ENCODE measurements around the gene CNKSR3.

Gene CNKSR3

DNA sequence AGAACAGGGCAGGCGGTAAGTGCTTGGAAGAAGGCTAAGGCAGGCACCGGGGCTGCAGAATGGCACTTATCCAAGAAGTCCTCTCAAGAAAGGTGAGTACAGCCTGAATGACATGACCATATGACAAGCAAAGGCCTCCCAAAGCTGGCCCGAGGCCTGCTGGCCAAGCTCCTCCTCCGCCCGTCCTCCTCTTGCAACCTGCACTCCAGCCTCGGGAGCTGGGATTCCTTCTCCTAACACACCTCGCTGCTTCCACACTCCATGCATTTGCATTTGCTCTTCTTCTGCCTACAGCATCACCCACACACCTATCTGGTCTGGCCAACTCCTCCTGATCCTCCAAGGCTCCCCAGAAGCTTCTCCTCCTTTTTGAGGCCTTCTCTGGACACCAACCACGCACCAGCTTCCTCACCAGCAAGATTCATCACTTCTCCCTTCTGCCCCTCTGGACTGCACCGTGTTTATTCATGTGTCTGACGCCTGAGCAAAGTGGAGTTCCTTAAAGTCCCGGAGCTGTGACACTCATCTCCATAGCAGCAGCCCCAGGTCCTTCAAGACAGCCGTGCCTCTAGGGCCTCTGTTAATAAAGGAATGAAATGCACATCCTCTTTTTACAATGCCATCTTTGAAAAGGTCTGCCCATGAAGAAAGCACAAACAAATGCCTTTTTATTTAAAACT is 32.3 kb downstream of the CNKSR3 start:
- DNase-seq = no peak

DNA sequence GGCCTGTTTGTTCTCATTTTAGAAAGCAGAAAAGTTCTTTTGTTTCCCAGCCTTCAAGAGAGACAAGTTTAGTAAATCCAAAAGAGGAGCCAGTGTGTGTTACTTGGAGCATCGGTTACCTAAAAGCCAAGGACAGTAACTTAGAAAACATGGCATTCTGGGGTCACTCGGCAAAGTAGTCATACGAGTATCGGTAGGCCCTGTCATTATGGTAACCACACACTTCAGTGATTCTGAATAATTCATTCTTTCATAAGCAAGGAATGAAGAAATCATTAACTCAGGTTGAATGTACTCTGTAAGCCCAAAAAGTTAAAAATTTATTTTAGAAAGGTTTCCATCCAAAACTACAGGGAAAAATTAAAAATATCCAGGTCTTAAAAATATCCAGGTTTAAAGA is 34.0 kb downstream of the CNKSR3 start:
- DNase-seq = no peak

DNA sequence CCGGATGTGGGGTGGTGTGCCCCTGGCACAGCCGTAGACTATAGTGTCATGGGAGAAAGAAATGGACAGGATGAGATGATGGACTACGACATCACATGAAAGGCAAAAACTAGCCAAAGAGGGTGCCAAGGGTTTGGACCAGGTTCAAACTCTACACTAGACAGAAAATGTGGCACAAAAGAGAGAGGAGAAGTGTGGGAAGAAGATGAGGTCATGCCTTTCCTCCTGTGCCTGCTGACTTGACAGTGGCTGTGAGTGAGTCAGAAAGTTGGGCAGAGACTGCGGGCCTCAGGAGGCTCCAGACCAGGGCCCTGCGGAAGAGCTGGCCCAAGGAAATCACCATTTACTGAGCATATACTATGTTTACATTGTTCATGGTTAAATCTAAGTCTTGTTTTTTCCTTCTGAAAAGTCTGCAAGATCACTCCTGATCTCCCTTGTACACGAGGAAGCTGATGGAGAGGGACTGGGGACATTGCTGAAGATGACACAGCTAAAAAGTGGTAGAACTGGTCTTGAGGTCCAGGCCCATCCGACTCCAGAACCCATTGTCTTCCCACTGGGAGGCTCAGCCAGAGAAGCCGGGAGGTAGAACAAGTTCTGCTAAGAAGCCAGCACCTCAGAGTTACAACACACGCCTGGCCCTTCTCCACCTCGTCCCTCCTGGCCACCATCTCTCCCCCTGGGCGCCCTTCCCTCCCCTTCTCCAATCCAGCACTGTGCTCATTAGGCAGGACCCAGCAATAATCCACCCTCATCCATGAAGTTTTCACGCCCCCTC is 35.6 kb downstream of the CNKSR3 start:
- no peak for DNase-seq

DNA sequence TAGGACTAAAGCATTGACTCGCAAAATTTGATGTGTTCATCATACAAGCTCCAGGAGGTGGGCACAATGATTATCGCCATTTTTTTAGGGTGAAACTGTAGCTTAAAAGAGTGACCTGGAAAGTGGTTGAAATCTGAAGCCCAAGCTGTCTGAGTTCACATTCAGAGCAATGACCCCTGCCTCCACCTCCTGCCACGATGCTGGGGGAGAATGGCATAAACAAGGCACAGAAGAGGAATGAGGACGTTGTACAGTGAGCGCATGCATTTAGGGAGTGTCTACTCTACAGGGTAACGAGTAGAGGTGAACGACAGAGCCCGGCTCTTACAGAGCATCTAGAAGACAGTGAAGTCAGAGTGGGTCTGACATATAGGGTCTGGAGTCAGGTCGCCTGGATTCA is 37.2 kb downstream of the CNKSR3 start:
- no peak for DNase-seq

DNA sequence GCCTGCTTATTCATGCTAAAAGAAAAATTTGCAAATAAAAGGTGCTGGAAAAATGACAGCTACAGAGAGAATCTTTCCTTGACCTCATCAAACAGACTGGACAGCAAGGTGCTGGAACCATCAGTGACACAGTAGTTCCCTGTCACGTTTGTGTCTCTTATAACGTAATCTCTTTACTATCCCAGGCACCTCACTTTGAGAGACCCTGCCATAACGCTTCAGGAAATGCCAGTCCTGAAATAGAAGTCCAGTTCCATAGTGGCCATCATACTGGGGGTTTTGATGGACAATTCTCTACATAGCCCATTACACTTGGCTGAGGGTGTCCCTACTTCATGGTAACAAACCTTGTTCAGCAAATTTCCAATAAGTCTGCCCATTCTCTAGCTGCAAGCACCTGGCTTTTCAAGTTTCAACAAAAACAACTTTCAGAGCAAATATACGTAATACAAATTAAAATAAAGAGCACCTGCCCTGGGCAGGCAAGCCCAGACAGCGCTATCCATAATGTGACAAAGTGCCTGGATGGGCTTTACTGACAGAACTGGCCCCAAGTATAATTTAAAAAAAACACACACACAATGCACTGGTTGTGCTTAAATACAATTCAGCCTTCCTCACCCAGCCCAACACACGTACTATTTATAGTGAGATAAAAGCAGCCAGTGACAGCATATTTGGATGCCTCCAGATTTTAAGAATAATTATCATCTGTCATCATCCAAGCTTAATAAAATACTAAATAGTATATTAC is 38.7 kb downstream of the CNKSR3 start:
- DNase-seq = peak; percentile 96

- DNase-seq = no peak
These were observed 41.1 kb downstream of the CNKSR3 start for GRCh38 chr6:154469306-154469935.

DNA sequence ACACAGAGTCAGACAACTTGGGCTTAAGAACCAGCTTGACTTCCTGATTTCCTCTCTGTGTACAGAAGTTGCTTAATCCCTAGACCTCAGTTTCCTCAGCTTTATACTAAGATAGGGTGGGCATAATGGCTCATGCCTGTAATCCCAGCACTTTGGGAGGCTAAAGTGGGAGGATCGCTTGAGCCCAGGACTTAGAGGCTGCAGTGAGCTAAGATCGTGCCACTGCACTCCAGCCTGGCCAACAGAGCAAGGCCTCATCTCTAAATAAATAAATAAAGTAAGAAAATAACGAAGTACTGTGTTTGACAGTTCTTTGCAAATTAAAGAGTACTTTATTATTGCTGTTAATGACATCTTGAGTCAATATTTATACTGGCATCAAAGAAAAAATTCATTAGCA is 41.7 kb downstream of the CNKSR3 start:
- no peak for DNase-seq

DNA sequence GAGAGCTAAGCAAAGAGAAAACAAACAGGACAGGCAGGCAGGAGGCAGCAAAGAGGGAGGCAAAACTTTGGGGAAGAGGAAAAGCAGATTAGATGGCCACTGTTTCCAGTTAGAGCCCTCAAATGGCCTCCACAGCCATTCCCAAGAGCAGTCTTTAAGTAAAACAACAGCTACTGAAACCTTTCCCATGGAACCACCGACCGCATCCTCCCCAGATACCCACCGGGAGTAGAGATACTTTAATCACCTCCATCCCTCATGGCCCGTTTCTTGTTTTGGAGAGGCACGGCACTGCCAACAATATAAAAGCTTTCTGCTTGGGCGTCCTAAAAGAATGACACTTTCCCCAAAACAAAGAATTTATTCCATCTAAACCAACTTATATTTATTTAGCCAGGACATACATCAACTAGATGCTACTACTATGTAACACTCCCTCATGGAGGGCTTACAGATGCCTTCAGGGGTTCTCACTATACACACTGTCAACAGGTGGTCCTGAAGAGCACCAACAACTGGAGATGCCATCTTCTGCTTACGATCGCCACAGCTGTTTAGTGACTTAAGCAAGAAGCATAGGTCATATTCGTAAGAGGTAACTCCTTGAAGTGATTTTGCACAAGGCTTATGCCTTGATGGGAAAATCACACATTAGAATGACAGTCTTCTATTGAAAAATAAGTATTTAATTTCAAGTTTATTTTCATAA is 43.4 kb downstream of the CNKSR3 start:
- DNase-seq = no peak

- DNase-seq = no peak
These were observed 44.3 kb downstream of the CNKSR3 start for GRCh38 chr6:154466139-154466538.

DNA sequence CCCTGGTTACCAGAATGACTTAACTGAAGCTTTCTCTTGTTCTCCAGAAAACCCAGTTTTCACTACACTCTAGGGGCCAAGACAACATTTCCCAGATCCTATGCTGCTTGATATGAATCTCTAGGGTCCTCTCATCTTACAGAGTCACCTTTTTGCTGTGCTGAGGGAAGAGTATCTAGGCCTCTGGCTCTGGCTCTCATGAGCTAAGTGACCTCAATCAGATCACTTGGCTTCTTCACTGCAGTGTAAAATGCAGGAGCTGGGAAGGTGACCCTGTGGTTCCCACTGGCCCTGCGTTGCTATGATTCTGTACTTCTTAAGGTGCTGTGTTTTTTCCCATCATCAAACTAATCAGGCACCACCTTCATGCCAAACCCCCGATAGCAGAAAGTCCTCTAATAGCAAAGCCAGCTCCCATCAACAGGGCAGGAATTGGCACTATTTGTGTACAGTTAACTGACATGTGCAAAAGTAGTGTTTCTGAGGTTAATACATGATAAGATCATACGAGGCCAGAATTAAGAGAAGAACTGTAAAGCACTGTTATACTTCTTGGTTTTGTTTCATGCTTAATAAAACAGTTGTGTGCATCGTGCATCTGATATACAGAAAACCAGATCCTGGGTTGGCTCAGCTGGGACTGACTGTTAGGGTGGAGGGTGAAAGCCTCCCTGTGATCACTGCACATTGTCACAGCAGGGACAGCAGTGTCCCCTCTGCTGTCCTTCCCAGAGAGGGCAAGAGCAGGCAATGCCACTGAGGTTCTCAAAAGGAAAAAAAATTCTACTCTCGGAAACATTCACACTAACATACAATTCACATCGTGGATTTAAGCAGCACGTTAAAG is 46.7 kb downstream of the CNKSR3 start:
- no peak for DNase-seq

- DNase-seq = no peak
These were observed 48.1 kb downstream of the CNKSR3 start for GRCh38 chr6:154462425-154462824.

DNA sequence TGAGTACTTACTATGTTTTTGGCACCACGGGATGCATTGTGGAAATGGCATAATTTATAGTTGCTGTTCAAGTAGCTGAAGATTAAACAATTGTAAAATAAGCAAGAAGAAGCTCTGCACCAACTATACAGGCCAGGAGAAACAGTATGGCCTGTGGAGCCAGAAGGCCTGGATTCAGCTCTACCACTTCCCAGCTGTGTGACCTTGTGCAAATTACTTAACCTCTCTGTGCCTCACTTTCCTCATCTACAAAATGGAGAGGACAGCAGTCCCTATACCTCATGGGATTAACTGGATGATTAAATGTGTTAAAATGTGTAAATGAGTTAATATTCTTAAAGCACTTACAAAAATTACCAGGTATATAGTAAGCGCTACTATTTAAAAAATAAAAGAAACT is 49.1 kb downstream of the CNKSR3 start:
- no peak for DNase-seq

GRCh38 chr6:154460306-154461071 is 50.0 kb downstream of the CNKSR3 start:
- no peak for DNase-seq

DNA sequence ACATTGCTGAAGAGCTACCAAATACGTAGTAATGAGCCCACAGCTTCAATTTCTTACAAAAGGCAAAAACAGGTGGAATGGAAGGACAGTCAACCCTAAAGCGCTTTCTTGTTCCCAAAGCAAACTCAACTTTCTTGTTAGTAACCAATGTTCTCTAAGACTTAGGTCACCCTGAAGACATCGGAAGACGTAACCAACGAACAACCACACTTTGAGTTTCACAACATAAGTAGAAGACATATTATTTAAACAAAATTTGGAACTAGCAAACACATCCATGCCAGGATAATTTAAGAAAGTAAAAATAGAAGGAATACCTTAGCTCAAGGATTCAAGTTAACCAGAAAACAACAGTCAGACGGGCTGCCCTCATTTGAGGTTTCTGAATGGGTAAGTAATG is 51.0 kb downstream of the CNKSR3 start:
- DNase-seq = no peak

GRCh38 chr6:154458565-154459470 is 51.7 kb downstream of the CNKSR3 start:
- DNase-seq = no peak

DNA sequence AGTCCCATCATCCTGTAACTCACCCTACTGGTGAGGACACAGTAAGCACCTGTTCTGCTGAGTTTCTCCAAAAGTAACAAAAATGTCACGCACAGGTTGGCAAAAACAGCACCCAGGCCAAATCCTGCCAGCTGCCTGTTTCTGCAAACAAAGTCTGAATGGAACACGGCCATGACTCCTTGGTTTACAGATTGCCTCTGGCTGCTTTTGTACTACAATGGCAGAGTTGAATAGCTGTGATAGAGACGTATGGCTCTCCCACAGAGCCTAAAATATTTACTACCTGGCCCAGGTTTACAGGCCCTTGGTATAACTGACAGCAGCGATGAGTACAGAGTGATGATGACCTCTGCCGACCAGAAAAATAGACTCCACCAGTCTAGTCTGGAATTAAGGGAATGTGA is 52.6 kb downstream of the CNKSR3 start:
- peak; percentile 87 for DNase-seq

- no peak for DNase-seq
These were observed 53.3 kb downstream of the CNKSR3 start for GRCh38 chr6:154457046-154457713.

DNA sequence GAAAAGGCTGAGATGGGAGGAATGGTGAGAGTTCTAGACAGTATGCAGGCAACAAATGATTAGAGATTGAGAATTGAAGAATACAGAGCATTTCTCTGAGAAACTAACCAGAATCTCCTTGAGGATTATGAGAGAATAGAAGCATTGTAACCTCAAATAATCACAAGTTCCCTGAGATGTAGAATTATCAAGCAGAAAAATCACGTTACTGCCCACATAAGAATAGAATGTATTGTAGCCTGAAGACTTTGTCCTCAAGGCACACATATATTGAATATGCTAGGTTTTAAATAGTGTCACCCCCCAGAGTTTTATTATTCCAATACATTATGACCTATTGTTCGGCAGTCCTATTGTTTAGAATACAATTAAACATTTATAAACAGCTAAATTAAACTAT is 57.2 kb downstream of the CNKSR3 start:
- no peak for DNase-seq

DNA sequence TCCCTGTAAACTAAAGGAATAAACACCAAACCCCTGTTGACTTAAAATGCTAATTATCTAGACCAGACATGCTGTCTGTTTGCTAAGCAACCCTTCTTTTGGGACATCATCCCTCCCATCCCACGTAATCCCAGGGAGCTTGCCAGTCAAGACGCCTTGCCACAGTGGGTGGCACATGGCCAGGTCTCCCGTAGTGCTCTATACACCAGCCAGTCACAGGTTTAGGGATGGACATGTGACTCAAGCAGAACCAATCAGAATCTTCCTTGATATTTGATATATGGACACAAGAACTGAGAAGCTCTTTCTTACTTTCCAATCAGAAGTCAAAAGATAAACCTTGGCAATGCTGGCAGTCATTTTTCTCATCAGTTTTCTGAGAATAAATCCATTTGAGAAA is 60.0 kb downstream of the CNKSR3 start:
- no peak for DNase-seq

All from NCI-H1417 treated with DMSO at 0.1 percent for 48 hours (cell line).